NCI-H128 (cell line): Measurements from ENCODE around the gene NPTX2.
"Not testable (repeated sequence)": the region's sequence is repeated elsewhere in the genome, so short reads cannot be mapped to it uniquely, and the experiment has no call there.

Experiments used
- DNase-seq: peaks from one replicate; lab custom pipeline; 2025; ENCODE audit not compliant: unreplicated experiment; lab: John Stamatoyannopoulos, UW

NPTX2 gene

GRCh38 chr7:98617051-98617959, at the start of gene NPTX2:
Gene NPTX2 (plus strand): TSS chr7:98617285. CDS start chr7:98617462, 177 bp downstream.
- no peak for DNase-seq

GRCh38 chr7:98567991-98568390, 49.1 kb upstream of the NPTX2 start:
- no peak for DNase-seq

- DNase-seq: no peak
Observed at GRCh38 chr7:98568891-98569290, 48.2 kb upstream of the NPTX2 start.

- no peak for DNase-seq
Observed at GRCh38 chr7:98569691-98570337, 47.3 kb upstream of the NPTX2 start.

- DNase-seq: no peak
Observed at GRCh38 chr7:98571006-98571405, 46.1 kb upstream of the NPTX2 start.

- no peak for DNase-seq
Observed at GRCh38 chr7:98571986-98572385, 45.1 kb upstream of the NPTX2 start.

- not testable (repeated sequence) for DNase-seq
Observed at GRCh38 chr7:98572716-98573115, 44.4 kb upstream of the NPTX2 start.

- DNase-seq: no peak
Observed at GRCh38 chr7:98573816-98574215, 43.3 kb upstream of the NPTX2 start.

- no peak for DNase-seq
Observed at GRCh38 chr7:98575878-98576277, 41.2 kb upstream of the NPTX2 start.

- DNase-seq: no peak
Observed at GRCh38 chr7:98584830-98585229, 32.3 kb upstream of the NPTX2 start.

GRCh38 chr7:98591926-98592325, 25.2 kb upstream of the NPTX2 start:
- no peak for DNase-seq

- DNase-seq: no peak
Observed at GRCh38 chr7:98594348-98594747, 22.7 kb upstream of the NPTX2 start.

GRCh38 chr7:98594787-98595186, 22.3 kb upstream of the NPTX2 start:
- no peak for DNase-seq

GRCh38 chr7:98598846-98599615, 18.1 kb upstream of the NPTX2 start:
- no peak for DNase-seq

- no peak for DNase-seq
Observed at GRCh38 chr7:98599886-98600285, 17.2 kb upstream of the NPTX2 start.

- no peak for DNase-seq
Observed at GRCh38 chr7:98602755-98603398, 14.2 kb upstream of the NPTX2 start.

- DNase-seq: no peak
Observed at GRCh38 chr7:98603399-98603788, 13.7 kb upstream of the NPTX2 start.

- no peak for DNase-seq
Observed at GRCh38 chr7:98613601-98614425, 3.3 kb upstream of the NPTX2 start.

GRCh38 chr7:98616381-98617050, 569 bp upstream of the NPTX2 start:
- no peak for DNase-seq

GRCh38 chr7:98617960-98618418, 904 bp downstream of the NPTX2 start:
- no peak for DNase-seq
